Caco-2 (cell line): ENCODE measurements around the gene CAPN15. TPM values are rescaled to one million over a fixed set of nuclear protein-coding genes. Genes with fewer than 3 reads are reported as not detected.
"Not testable (repeated sequence)": the region's sequence is repeated elsewhere in the genome, so short reads cannot be mapped to it uniquely, and the experiment has no call there.

ENCODE experiments used
- BruUV-seq: library from RNA; stranded (reverse); fragments of 400-500 nt; replicated peaks from 2 replicates; lab custom pipeline; 2021; lab: Mats Ljungman, UMichigan
- CTCF ChIA-PET: fragments of 300-600 bp; sonication (Branson Sonifier 250); formaldehyde crosslinking; loops from one replicate; lab custom pipeline; 2022; ENCODE audit warnings: antibody characterized with exemption; lab: Charles Lee
- POLR2A ChIA-PET: fragments of 300-600 bp; sonication (Branson Sonifier 250); formaldehyde crosslinking; loops from one replicate; lab custom pipeline; 2022; ENCODE audit warnings: antibody characterized with exemption; lab: Charles Lee
- DNase-seq, 2 experiments: peaks; one replicate each; pipeline versions ENCODE4 v3.0.0 to v3.0.0-alpha.2; 2020 to 2022
- H3K27me3 ChIP-seq: replicated peaks from 2 replicates; pipeline ENCODE4 v1.6.0; 2011; ENCODE audit warnings: low read length; ENCODE audit not compliant: control insufficient read depth, insufficient read depth
- H3K36me3 ChIP-seq: 2 replicates; pipeline ENCODE4 v1.5.1; 2011; ENCODE audit warnings: low read length; ENCODE audit not compliant: control insufficient read depth, insufficient read depth
- H3K4me1 ChIP-seq: fragments of 250-450 bp; sonication (Bioruptor Pico); 2 replicates; pipeline ENCODE4 v1.5.1; 2020; ENCODE audit warnings: mild to moderate bottlenecking
- H3K4me3 ChIP-seq: 2 replicates; pipeline ENCODE4 v1.5.1; 2011; ENCODE audit warnings: low read depth, mild to moderate bottlenecking, control low read depth, low read length
- H3K9me3 ChIP-seq: fragments of 250-450 bp; sonication (Bioruptor Pico); 2 replicates; pipeline ENCODE4 v1.5.1; 2020; ENCODE audit warnings: mild to moderate bottlenecking, moderate library complexity
- H3K27ac Mint-ChIP-seq: one replicate; pipeline ENCODE4 v1.8.0; 2022; ENCODE audit warnings: mixed read lengths; ENCODE audit not compliant: unreplicated experiment
- H3K27me3 Mint-ChIP-seq: one replicate; pipeline ENCODE4 v1.8.0; 2022; ENCODE audit warnings: mixed read lengths; ENCODE audit not compliant: insufficient read depth, unreplicated experiment
- H3K36me3 Mint-ChIP-seq: one replicate; pipeline ENCODE4 v1.8.0; 2022; ENCODE audit warnings: mild to moderate bottlenecking, mixed read lengths; ENCODE audit not compliant: insufficient read depth, unreplicated experiment
- H3K4me1 Mint-ChIP-seq: one replicate; pipeline ENCODE4 v1.8.0; 2022; ENCODE audit warnings: low read depth, mixed read lengths; ENCODE audit not compliant: unreplicated experiment
- H3K4me3 Mint-ChIP-seq: one replicate; pipeline ENCODE4 v1.8.0; 2022; ENCODE audit warnings: mild to moderate bottlenecking, moderate library complexity, mixed read lengths; ENCODE audit not compliant: unreplicated experiment
- H3K9me3 Mint-ChIP-seq: one replicate; pipeline ENCODE4 v1.8.0; 2022; ENCODE audit warnings: mixed read lengths; ENCODE audit not compliant: unreplicated experiment
- intact Hi-C: fragments of 100-400 bp; cut with micrococcal nuclease; formaldehyde crosslinking; loops from one replicate; pipeline ENCODE4 v1.10.0; 2022; ENCODE audit not compliant: unreplicated experiment
- total RNA-seq: library from RNA; stranded (reverse); gene quantifications from 2 replicates; pipeline ENCODE4 v1.2.3, GENCODE V29; 2022
- TF ChIP-seq, protein P1 (sequence below), 2 experiments: fragments of 200-600 bp in 1 of 2; IDR thresholded peaks; 1 replicate in 1 of 2; 2 replicates in 1 of 2; pipeline versions ENCODE4 v1.5.1 to v1.8.0; 2011 to 2022; ENCODE audit warnings: antibody characterized with exemption in 1 of 2, control low read depth in 1 of 2, inconsistent platforms in 1 of 2, low read depth in 1 of 2, low read length in 1 of 2, mild to moderate bottlenecking in 1 of 2, moderate library complexity in 1 of 2; ENCODE audit not compliant: insufficient read depth in 1 of 2, severe bottlenecking in 1 of 2, unreplicated experiment in 1 of 2

CAPN15 gene
- total RNA-seq, 1 experiment from 2014 or later: 85.3 TPM

DNA sequence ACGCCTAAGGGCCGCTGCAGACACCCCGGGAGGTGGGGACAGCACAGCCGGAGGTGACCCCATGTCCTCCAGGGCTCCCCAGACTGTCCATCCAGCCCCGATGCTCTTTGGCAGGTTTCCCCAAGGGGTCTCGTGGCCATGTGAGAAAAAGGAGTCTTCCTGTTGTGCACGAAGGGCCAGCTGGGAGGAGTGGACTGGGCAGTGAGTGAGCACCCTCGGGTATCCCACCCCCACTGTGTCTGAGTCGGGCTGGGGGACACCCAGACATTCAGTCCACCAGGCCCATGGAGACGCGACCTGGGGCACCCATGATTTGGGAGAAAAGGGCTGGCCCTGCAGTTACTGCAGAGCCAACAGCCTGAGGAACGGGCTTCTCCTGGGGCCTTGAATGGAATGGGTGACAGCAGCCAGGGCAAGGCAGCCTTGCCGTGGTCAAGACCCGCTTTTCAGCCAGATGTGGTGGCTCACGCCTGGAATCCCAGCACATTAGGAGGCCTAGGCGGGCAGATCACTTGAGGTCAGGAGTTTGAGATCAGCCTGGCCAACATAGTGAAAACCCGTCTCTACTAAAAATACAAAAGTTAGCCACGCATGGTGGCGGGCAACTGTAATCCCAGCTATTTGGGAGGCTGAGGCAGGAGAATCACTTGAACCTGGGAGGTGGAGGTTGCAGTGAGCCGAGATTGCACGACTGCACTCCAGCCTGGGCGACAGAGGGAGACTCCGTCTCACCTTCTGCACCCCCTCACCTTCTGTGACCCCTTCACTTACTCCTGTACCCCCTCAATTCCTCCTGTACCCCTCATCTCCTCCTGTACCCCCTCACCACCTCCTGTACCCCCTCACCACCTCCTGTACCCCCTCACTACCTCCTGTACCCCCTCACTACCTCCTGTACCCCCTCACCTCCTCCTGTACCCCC lies 24.1 kb upstream of the CAPN15 start:
- BruUV-seq: no TSS peak
- no peaks in the 10 kb centered on the region; the same call in 1 of the 2 replicates for H3K36me3 ChIP-seq
- peak overlapping the region; percentile 27; the same call in 1 of the 2 replicates for H3K4me3 ChIP-seq
- DNase-seq: no peak
- H3K9me3 Mint-ChIP-seq: no peaks in the 10 kb centered on the region
- H3K27me3 Mint-ChIP-seq: no peaks in the 10 kb centered on the region
- TF ChIP-seq, protein P1, sequence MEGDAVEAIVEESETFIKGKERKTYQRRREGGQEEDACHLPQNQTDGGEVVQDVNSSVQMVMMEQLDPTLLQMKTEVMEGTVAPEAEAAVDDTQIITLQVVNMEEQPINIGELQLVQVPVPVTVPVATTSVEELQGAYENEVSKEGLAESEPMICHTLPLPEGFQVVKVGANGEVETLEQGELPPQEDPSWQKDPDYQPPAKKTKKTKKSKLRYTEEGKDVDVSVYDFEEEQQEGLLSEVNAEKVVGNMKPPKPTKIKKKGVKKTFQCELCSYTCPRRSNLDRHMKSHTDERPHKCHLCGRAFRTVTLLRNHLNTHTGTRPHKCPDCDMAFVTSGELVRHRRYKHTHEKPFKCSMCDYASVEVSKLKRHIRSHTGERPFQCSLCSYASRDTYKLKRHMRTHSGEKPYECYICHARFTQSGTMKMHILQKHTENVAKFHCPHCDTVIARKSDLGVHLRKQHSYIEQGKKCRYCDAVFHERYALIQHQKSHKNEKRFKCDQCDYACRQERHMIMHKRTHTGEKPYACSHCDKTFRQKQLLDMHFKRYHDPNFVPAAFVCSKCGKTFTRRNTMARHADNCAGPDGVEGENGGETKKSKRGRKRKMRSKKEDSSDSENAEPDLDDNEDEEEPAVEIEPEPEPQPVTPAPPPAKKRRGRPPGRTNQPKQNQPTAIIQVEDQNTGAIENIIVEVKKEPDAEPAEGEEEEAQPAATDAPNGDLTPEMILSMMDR (IDR thresholded peaks at IDR 0.05; ENCODE audit: insufficient read depth in 1 of 2, low read depth in 1 of 2, low read length in 1 of 2, severe bottlenecking in 1 of 2, unreplicated experiment in 1 of 2): no peak
- no peaks in the 10 kb centered on the region for H3K9me3 ChIP-seq
- H3K27ac Mint-ChIP-seq: peak overlapping the region; percentile 86
- CTCF ChIA-PET: interaction anchor here (1.4 kb wide), 1 partner anchor 16 kb away, joined by 4 read pairs; no protein-coding TSS in a partner anchor
- peaks cover 17% of the 10 kb centered on the region for H3K36me3 Mint-ChIP-seq
- POLR2A ChIA-PET: no interaction called here
- peaks cover 17% of the 10 kb centered on the region for H3K4me1 ChIP-seq
- no peaks in the 10 kb centered on the region for H3K27me3 ChIP-seq
- H3K4me1 Mint-ChIP-seq: peaks cover 8% of the 10 kb centered on the region
- intact Hi-C loops: no loop called here
- peak overlapping the region; percentile 22 for H3K4me3 Mint-ChIP-seq

GRCh38 chr16:505479-506245 lies 21.9 kb upstream of the CAPN15 start:
- Mint-ChIP-seq H3K4me3 (no peak overlapping the region), H3K9me3 (no peaks in the 10 kb centered on the region), H3K27me3 (no peaks in the 10 kb centered on the region), H3K4me1 (peaks cover 8% of the 10 kb centered on the region), H3K27ac (no peak overlapping the region), H3K36me3 (peaks cover 10% of the 10 kb centered on the region)
- Histone ChIP-seq H3K36me3 (peaks cover 4% of the 10 kb centered on the region), H3K4me3 (no peak overlapping the region), H3K9me3 (no peaks in the 10 kb centered on the region), H3K27me3 (no peaks in the 10 kb centered on the region), H3K4me1 (peaks cover 17% of the 10 kb centered on the region)
- intact Hi-C loops: no loop called here
- BruUV-seq: no TSS peak
- ChIA-PET CTCF (no interaction called here), POLR2A (no interaction called here)
- no peak for DNase-seq
- TF ChIP-seq, protein P1 (IDR thresholded peaks at IDR 0.05; ENCODE audit: insufficient read depth in 1 of 2, low read depth in 1 of 2, low read length in 1 of 2, severe bottlenecking in 1 of 2, unreplicated experiment in 1 of 2): no peak

DNA sequence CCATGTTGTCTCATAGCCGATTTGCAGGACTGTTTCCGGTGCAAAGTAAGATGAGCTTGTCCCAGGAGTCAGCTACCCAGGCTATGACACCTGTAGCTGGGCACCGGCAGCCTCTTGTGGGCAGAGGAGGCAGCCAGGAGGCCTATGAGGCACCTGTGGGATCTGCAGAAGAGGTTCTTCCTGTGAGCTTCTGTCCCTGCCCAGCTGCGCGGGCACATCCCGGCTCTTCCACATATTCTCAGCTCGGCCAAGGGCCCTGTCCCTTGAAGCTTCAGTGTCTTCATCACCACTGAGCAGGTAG lies 21.3 kb upstream of the CAPN15 start:
- intact Hi-C loops: no loop called here
- CTCF ChIA-PET: no interaction called here

DNA sequence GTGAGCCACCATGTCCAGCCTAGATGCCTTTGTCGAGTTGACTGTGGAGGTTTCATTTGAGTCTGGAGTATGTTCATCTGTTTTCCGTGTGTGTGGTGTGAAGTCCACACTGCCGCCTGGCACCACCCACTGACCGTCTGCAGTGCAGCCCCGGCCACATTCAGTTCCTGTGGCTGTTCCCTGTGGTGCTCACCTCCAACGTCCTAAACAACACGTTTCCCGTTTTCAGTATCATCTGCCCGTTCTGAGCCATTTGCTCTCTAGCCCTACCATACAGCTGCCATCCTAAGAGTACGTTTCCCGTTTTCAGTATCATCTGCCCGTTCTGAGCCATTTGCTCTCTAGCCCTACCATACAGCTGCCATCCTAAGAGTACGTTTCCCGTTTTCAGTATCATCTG lies 20.0 kb upstream of the CAPN15 start:
- H3K27ac Mint-ChIP-seq, H3K9me3 Mint-ChIP-seq, intact Hi-C loops, DNase-seq, BruUV-seq, H3K4me3 Mint-ChIP-seq, H3K36me3 Mint-ChIP-seq, CTCF ChIA-PET, H3K9me3 ChIP-seq, H3K36me3 ChIP-seq, H3K27me3 Mint-ChIP-seq, H3K4me1 Mint-ChIP-seq, H3K4me3 ChIP-seq, H3K27me3 ChIP-seq, POLR2A ChIA-PET: not testable (repeated sequence)
- peaks cover 11% of the 10 kb centered on the region for H3K4me1 ChIP-seq

More for the DNA sequence above, 21.3 kb upstream of the CAPN15 start:
- H3K27ac Mint-ChIP-seq: no peak overlapping the region
- DNase-seq: no peak
- H3K36me3 Mint-ChIP-seq: peaks cover 10% of the 10 kb centered on the region
- TF ChIP-seq, protein P1 (IDR thresholded peaks at IDR 0.05; ENCODE audit: insufficient read depth in 1 of 2, low read depth in 1 of 2, low read length in 1 of 2, severe bottlenecking in 1 of 2, unreplicated experiment in 1 of 2): no peak
- Histone ChIP-seq H3K36me3 (peaks cover 4% of the 10 kb centered on the region), H3K27me3 (no peaks in the 10 kb centered on the region), H3K9me3 (no peaks in the 10 kb centered on the region), H3K4me3 (no peak overlapping the region), H3K4me1 (peaks cover 17% of the 10 kb centered on the region)
- H3K9me3 Mint-ChIP-seq: no peaks in the 10 kb centered on the region
- H3K4me1 Mint-ChIP-seq: peaks cover 8% of the 10 kb centered on the region
- POLR2A ChIA-PET: no interaction called here
- H3K27me3 Mint-ChIP-seq: no peaks in the 10 kb centered on the region
- no peak overlapping the region for H3K4me3 Mint-ChIP-seq
- BruUV-seq: TSS peak; percentile 19
